ENCODE measurements around the gene ATP2C2. TPM values are rescaled to one million over a fixed set of nuclear protein-coding genes. Genes with fewer than 3 reads are reported as not detected.
A peak's percentile ranks its signal among the peaks of the same experiment; 100 is the strongest.

The ATP2C2 gene
- total and polyA plus RNA-seq, 9 of the 15 experiments (the other 6 are each of a cell fraction or from before 2014, with no cell fraction given): 0.75 TPM; not detected in 8

DNA sequence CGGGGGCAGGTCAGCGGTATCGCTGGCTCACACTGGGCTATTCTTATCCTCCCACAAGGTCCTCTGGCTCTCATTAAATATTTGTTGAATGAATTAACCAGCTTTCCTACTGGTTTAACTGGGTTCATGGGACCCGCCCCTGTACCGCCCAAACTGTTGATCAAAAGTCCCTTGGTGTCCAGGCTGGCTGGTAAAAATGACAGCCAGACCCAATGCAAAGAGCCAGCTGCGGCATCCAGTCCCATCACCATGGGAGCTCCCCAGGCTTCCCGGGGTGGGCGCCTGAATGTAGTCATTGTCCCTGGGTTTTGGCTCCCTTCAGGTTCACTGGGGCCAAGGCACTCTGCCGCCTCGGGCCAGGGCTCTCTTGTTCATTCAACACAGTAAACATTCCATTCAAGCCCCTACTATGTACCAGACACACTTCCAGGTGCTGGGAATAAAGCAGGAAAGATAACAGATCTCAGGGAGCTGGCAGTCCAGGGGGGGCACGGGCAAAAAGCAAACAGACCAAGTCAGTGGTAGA is 11.7 kb upstream of the ATP2C2 start (continued):
- no peak for TF ChIP-seq ZNF408 (CRISPR knock-in tag; IDR thresholded peaks at IDR 0.05; ENCODE audit: low read depth)

DNA sequence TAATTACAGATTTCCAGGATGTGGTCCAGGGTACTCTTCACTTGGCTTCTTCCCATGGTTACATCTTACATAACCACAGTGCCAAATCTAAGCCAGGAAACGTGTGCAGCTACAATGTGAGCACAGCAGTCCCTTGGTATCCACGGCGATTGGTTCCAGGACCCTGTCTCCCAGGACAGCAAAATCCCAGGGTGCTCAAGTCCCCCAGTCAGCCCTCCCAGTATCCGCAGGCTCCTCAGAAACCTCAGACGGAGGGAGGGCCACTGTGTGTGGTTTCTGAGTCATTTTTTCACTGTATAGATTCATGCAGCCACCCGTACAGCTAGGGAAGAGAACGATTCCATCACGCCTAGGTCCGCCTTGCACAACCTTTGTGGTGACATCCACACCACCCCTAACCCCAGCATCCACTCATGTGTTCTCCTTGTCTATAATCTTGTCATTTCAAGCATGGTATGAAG is 11.1 kb upstream of the ATP2C2 start:
- Histone ChIP-seq H3K27me3 (ENCODE audit: control insufficient read depth in 2 of 2, insufficient read depth in 2 of 2, low read length in 2 of 2) (peaks cover 43 to 71% of the 10 kb centered on the region in 2 experiments), H2AFZ (ENCODE audit: low read depth, low read length) (no peak overlapping the region), H3K79me2 (ENCODE audit: control insufficient read depth, insufficient read depth, low read length) (no peaks in the 10 kb centered on the region), H3K9me3 (replicated peaks; ENCODE audit: control insufficient read depth, insufficient read depth, low read depth, low read length) (no peaks in the 10 kb centered on the region), H3K36me3 (ENCODE audit: control insufficient read depth, insufficient read depth, low read length) (no peaks in the 10 kb centered on the region), H3K9me1 (ENCODE audit: control insufficient read depth, insufficient read depth, low read length) (no peaks in the 10 kb centered on the region), H4K20me1 (replicated peaks; ENCODE audit: control insufficient read depth, insufficient read depth, low read length) (peaks cover 13% of the 10 kb centered on the region), H3K4me1 (replicated peaks in 1 of 2; ENCODE audit: control insufficient read depth in 2 of 2, insufficient read depth in 2 of 2, low read length in 2 of 2) (no peaks in the 10 kb centered on the region), H3K27ac (ENCODE audit: extremely low read depth, low read depth, low read length) (no peak overlapping the region), H3K4me2 (ENCODE audit: insufficient read depth, low read length) (no peak overlapping the region), H3K4me3 (no peak overlapping the region), H3K9ac (ENCODE audit: insufficient read depth in 1 of 2, low read depth in 2 of 2, low read length in 2 of 2) (no peak overlapping the region)
- intact Hi-C loops (cut with micrococcal nuclease) (no loop called here), in situ Hi-C loops (cut with MboI) (no loop called here)
- ATAC-seq (no peak; the same call in 2 of the 3 replicates), DNase-seq (ENCODE audit: extremely low read depth in 1 of 4, low spot score in 3 of 4) (no peak), FAIRE-seq (no peak)
- BruUV-seq (replicated peaks): no TSS peak
- ChIA-PET CTCF (ENCODE audit: low intra/inter-chr PET ratio) (no interaction called here), POLR2A (interaction anchor here (1.0 kb wide), 1 partner anchor 9 kb away, joined by 4 read pairs; no protein-coding TSS in a partner anchor)
- WGBS (ENCODE audit: insufficient coverage, low coverage, missing lambda C conversion rate): 2% methylated on average over 9 of the region's 9 CpGs
- TF ChIP-seq CEBPG (CRISPR knock-in tag; IDR thresholded peaks at IDR 0.05) (no peak), CEBPG (tag; conservative IDR thresholded peaks at IDR 0.05 in 1 of 2, IDR thresholded peaks at IDR 0.05 in 1 of 2) (peak in 1 of 2 experiments; percentile 52; a peak in 2 of 4 replicates), EHMT2 (IDR thresholded peaks at IDR 0.05) (no peak)

All from K562 (cell line).